CD14-positive monocyte (primary cell): Measurements from ENCODE around the gene UBE2J2. TPM values are rescaled to one million over a fixed set of nuclear protein-coding genes. Genes with fewer than 3 reads are reported as not detected.

ENCODE experiments used
- DNase-seq, 3 donors: peaks; one replicate each; pipeline ENCODE4 v3.0.0-alpha.2; 2011 to 2022
- H2AFZ ChIP-seq: 2 replicates; pipeline ENCODE4 v1.6.0; 2012; ENCODE audit warnings: mild to moderate bottlenecking, low read depth, low read length, inconsistent platforms; ENCODE audit not compliant: insufficient read depth, poor library complexity, severe bottlenecking
- H3K27ac ChIP-seq, 2 donors: 1 replicate in 1 of 2; 2 replicates in 1 of 2; pipeline ENCODE4 v1.5.1; 2012 to 2013; ENCODE audit warnings: low read length in 2 of 2, control low read depth in 1 of 2, inconsistent platforms in 1 of 2, low read depth in 1 of 2, mild to moderate bottlenecking in 1 of 2
- H3K27me3 ChIP-seq, 2 donors: one replicate each; pipeline versions ENCODE4 v1.6.0 to v1.6.1; 2011 to 2013; ENCODE audit warnings: low read length in 2 of 2; ENCODE audit not compliant: control insufficient read depth in 2 of 2, insufficient read depth in 2 of 2
- H3K36me3 ChIP-seq, 2 donors: replicated peaks in 1 of 2; 1 replicate in 1 of 2; 2 replicates in 1 of 2; pipeline versions ENCODE4 v1.5.1 to v1.6.1; 2012 to 2013; ENCODE audit warnings: low read length in 2 of 2, control low read depth in 1 of 2, inconsistent platforms in 1 of 2, mild to moderate bottlenecking in 1 of 2; ENCODE audit not compliant: insufficient read depth in 2 of 2, control insufficient read depth in 1 of 2
- H3K4me1 ChIP-seq, 2 donors: 1 replicate in 1 of 2; 2 replicates in 1 of 2; pipeline versions ENCODE4 v1.5.1 to v1.6.1; 2012 to 2013; ENCODE audit warnings: low read length in 2 of 2, control low read depth in 1 of 2, inconsistent platforms in 1 of 2, mild to moderate bottlenecking in 1 of 2, moderate library complexity in 1 of 2; ENCODE audit not compliant: insufficient read depth in 2 of 2, control insufficient read depth in 1 of 2
- H3K4me2 ChIP-seq: replicated peaks from 2 replicates; pipeline ENCODE3; 2012; ENCODE audit warnings: low read length, moderate library complexity, mild to moderate bottlenecking; ENCODE audit not compliant: poor library complexity, severe bottlenecking; ENCODE audit errors: extremely low read depth
- H3K4me3 ChIP-seq, 3 experiments: fragments of 200-600 bp in 1 of 3; sonication (generic) in 1 of 3; replicated peaks in 1 of 3; 1 replicate in 2 of 3; 2 replicates in 1 of 3; pipeline ENCODE4 v1.5.1; 2011 to 2013; ENCODE audit warnings: low read length in 3 of 3, mild to moderate bottlenecking in 3 of 3, control low read depth in 2 of 3, low read depth in 2 of 3, inconsistent platforms in 1 of 3, moderate library complexity in 1 of 3
- H3K79me2 ChIP-seq: 2 replicates; pipeline ENCODE4 v1.6.0; 2012; ENCODE audit warnings: mild to moderate bottlenecking, control low read depth, inconsistent platforms, low read length, moderate library complexity; ENCODE audit not compliant: insufficient read depth
- H3K9ac ChIP-seq: 2 replicates; pipeline ENCODE4 v1.6.0; 2017; ENCODE audit warnings: low read length, mild to moderate bottlenecking; ENCODE audit not compliant: insufficient read depth, poor library complexity, severe bottlenecking
- H3K9me3 ChIP-seq, 2 donors: replicated peaks in 1 of 2; 1 replicate in 1 of 2; 2 replicates in 1 of 2; pipeline versions ENCODE4 v1.5.1 to v1.6.1; 2012 to 2013; ENCODE audit warnings: low read length in 2 of 2, control low read depth in 1 of 2; ENCODE audit not compliant: control insufficient read depth in 1 of 2, insufficient read depth in 1 of 2
- H4K20me1 ChIP-seq: 2 replicates; pipeline ENCODE4 v1.6.0; 2012; ENCODE audit warnings: mild to moderate bottlenecking, low read length, control low read depth, moderate library complexity; ENCODE audit not compliant: insufficient read depth
- H3K27ac Mint-ChIP-seq, 7 donors: one replicate each; pipeline ENCODE4 v1.8.0; 2020; ENCODE audit warnings: mild to moderate bottlenecking in 7 of 7, mixed read lengths in 7 of 7, moderate library complexity in 6 of 7, inconsistent platforms in 2 of 7
- H3K27me3 Mint-ChIP-seq, 3 donors: one replicate each; pipeline ENCODE4 v1.8.0; 2021 to 2022; ENCODE audit warnings: low read depth in 3 of 3, mild to moderate bottlenecking in 3 of 3, mixed read lengths in 3 of 3, moderate library complexity in 3 of 3, inconsistent platforms in 1 of 3
- H3K36me3 Mint-ChIP-seq, 2 donors: one replicate each; pipeline ENCODE4 v1.8.0; 2020; ENCODE audit warnings: mixed read lengths in 2 of 2, inconsistent platforms in 1 of 2, mild to moderate bottlenecking in 1 of 2
- H3K4me1 Mint-ChIP-seq: one replicate; pipeline ENCODE4 v1.8.0; 2020; ENCODE audit warnings: mild to moderate bottlenecking, mixed read lengths
- H3K4me3 Mint-ChIP-seq, 2 donors: one replicate each; pipeline ENCODE4 v1.8.0; 2020; ENCODE audit warnings: mild to moderate bottlenecking in 2 of 2, mixed read lengths in 2 of 2, moderate library complexity in 1 of 2
- H3K9me3 Mint-ChIP-seq, 7 donors: one replicate each; pipeline ENCODE4 v1.8.0; 2020 to 2022; ENCODE audit warnings: mixed read lengths in 7 of 7, mild to moderate bottlenecking in 6 of 7, moderate library complexity in 6 of 7, inconsistent platforms in 2 of 7
- CTCF ChIP-seq: fragments of 200-600 bp; IDR thresholded peaks from one replicate; pipeline ENCODE4 v1.8.0; 2022; ENCODE audit warnings: antibody characterized with exemption, mild to moderate bottlenecking
- WGBS: methylation state at CpG from one replicate; pipeline ENCODE4 v1.1.5; 2013; ENCODE audit warnings: missing lambda C conversion rate; ENCODE audit not compliant: insufficient coverage; 5-methylcytosine and 5-hydroxymethylcytosine counted together
- intact Hi-C, 2 donors: fragments of 100-400 bp; cut with micrococcal nuclease; formaldehyde crosslinking; loops; one replicate each; pipeline versions ENCODE4 v1.15.0 to v1.15.1; 2023
- polyA plus RNA-seq, 3 donors: library from polyadenylated mRNA; depleted of rRNA in 1 of 3; unstranded in 2 of 3; stranded (reverse) in 1 of 3; fragments of 300-500 nt in 2 of 3; fragments of >200 nt in 1 of 3; fragmentation: Illumina TruSeq in 2 of 3; gene quantifications; 1 replicate in 2 of 3; 2 replicates in 1 of 3; pipeline ENCODE4 v1.2.3, GENCODE V29; 2012 to 2021

UBE2J2 gene
- polyA plus RNA-seq, 3 donors = 36.5 to 83.2 (median 72.1) TPM

DNA sequence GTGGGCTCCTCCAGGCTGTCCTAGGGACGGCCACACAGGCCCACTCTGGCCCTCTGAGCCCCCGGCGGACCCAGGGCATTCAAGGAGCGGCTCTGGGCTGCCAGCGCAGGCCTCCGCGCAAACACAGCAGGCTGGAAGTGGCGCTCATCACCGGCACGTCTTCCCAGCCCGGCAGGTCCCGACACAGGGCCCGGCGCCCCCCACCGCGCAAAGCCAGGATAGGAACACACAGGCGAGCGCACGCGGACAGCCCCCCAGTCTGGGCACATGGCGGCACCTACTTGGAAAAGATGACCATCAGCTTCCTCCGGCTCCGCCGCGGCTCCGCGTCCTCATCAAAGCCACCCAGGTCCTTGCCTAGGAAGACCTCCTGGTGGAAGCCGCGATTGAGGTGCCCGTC lies 45.5 kb downstream of the UBE2J2 start:
- Histone ChIP-seq H3K4me1 (peaks cover 19 to 27% of the 10 kb centered on the region in 2 donors), H3K79me2 (peaks cover 79% of the 10 kb centered on the region), H3K9ac (no peak overlapping the region), H3K9me3 (no peaks in the 10 kb centered on the region), H4K20me1 (peaks cover 73% of the 10 kb centered on the region), H3K36me3 (peaks cover 51 to 64% of the 10 kb centered on the region in 2 donors), H3K27me3 (no peaks in the 10 kb centered on the region), H3K4me2 (no peak overlapping the region), H3K4me3 (no peak overlapping the region), H2AFZ (no peak overlapping the region), H3K27ac (no peak overlapping the region)
- peaks cover 0 to 3% (median 0%) of the 10 kb centered on the region in 7 donors for H3K9me3 Mint-ChIP-seq
- peak overlapping the region in 2 of 7 donors; percentile 31 to 63 for H3K27ac Mint-ChIP-seq
- no peak for TF ChIP-seq CTCF
- H3K4me1 Mint-ChIP-seq = peaks cover 21% of the 10 kb centered on the region
- intact Hi-C loops = no loop called here
- H3K4me3 Mint-ChIP-seq = no peak overlapping the region
- peaks cover 35 to 60% of the 10 kb centered on the region in 2 donors for H3K36me3 Mint-ChIP-seq
- no peak for DNase-seq
- WGBS = 95% methylated on average over 30 of the region's 30 CpGs
- no peaks in the 10 kb centered on the region for H3K27me3 Mint-ChIP-seq

DNA sequence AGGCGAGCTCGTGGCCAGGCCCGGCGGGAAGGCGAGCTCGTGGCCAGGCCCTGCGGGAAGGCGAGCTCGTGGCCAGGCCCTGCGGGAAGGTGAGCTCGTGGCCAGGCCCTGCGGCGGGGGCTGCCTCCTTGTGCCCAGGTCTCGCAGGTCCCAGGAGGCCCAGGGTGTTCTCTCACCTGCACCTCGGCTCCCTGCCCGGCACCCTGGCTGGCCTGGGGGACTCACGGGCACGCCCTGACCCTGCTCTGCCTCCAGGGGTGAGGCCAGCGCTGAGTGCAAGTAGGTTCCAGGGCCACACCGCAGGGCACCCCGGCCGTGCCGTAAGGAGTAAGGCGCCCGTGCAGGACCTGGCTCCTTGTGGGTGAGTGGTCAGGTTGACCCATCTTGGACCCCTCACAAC lies 46.3 kb downstream of the UBE2J2 start:
- TF ChIP-seq CTCF = no peak
- Histone ChIP-seq H3K27me3 (no peaks in the 10 kb centered on the region), H3K4me3 (no peak overlapping the region), H3K27ac (no peak overlapping the region), H3K4me1 (peaks cover 16 to 19% of the 10 kb centered on the region in 2 donors), H3K9ac (no peak overlapping the region), H3K79me2 (peaks cover 73% of the 10 kb centered on the region), H2AFZ (no peak overlapping the region), H3K4me2 (no peak overlapping the region), H3K9me3 (no peaks in the 10 kb centered on the region), H4K20me1 (peaks cover 81% of the 10 kb centered on the region), H3K36me3 (peaks cover 59 to 72% of the 10 kb centered on the region in 2 donors)
- WGBS = 96% methylated on average over 14 of the region's 25 CpGs
- no peak overlapping the region for H3K27ac Mint-ChIP-seq
- H3K9me3 Mint-ChIP-seq = peaks cover 0 to 2% (median 0%) of the 10 kb centered on the region in 7 donors
- no peak for DNase-seq
- no peaks in the 10 kb centered on the region for H3K27me3 Mint-ChIP-seq
- intact Hi-C loops = no loop called here
- peaks cover 43 to 68% of the 10 kb centered on the region in 2 donors for H3K36me3 Mint-ChIP-seq
- no peak overlapping the region for H3K4me3 Mint-ChIP-seq
- H3K4me1 Mint-ChIP-seq = peaks cover 19% of the 10 kb centered on the region
